IMR-90 (cell line): ENCODE results near the gene BCS1L. TPM values are rescaled to one million over a fixed set of nuclear protein-coding genes. Genes with fewer than 3 reads are reported as not detected.

Experiments
- ATAC-seq: fragments of 200-7000 bp; cut with Tn5 transposase; 2 replicates; pipeline ENCODE4 v1.9.1; 2020; ENCODE audit warnings: low read depth, mild to moderate bottlenecking, moderate library complexity
- BruUV-seq: library from RNA; stranded (reverse); fragments of 400-500 nt; replicated peaks from 2 replicates; lab custom pipeline; 2021; lab: Mats Ljungman, UMichigan
- CTCF ChIA-PET: fragments of 300-600 bp; formaldehyde crosslinking; extraction: SDS; loops from one replicate; lab custom pipeline; 2021; ENCODE audit warnings: antibody characterized with exemption; lab: Yijun Ruan, JAX
- POLR2A ChIA-PET: fragments of 300-600 bp; sonication (Branson Sonifier 250); formaldehyde crosslinking; loops from one replicate; lab custom pipeline; 2022; ENCODE audit warnings: antibody characterized with exemption; ENCODE audit not compliant: unreplicated experiment; lab: Charles Lee
- DNase-seq: peaks from one replicate; pipeline ENCODE4 v3.0.0; 2013
- H2AFZ ChIP-seq: replicated peaks from 2 replicates; pipeline ENCODE3; 2013; ENCODE audit warnings: low read length, mild to moderate bottlenecking; ENCODE audit not compliant: poor library complexity
- H2AK5ac ChIP-seq: 2 replicates; pipeline ENCODE4 v1.6.1; 2013; ENCODE audit warnings: low read depth, low read length, inconsistent platforms
- H2AK9ac ChIP-seq: replicated peaks from 2 replicates; pipeline ENCODE3; 2013; ENCODE audit warnings: mild to moderate bottlenecking, low read depth, low read length, moderate library complexity; ENCODE audit not compliant: poor library complexity
- H2BK120ac ChIP-seq: 2 replicates; pipeline ENCODE4 v1.6.1; 2013; ENCODE audit warnings: low read depth, low read length, inconsistent platforms
- H2BK15ac ChIP-seq: 3 replicates; pipeline ENCODE4 v1.6.1; 2013; ENCODE audit warnings: low read depth, low read length, inconsistent platforms
- H2BK20ac ChIP-seq: 2 replicates; pipeline ENCODE4 v1.6.1; 2013; ENCODE audit warnings: low read depth, mild to moderate bottlenecking, inconsistent platforms, low read length, moderate library complexity
- H2BK5ac ChIP-seq: 2 replicates; pipeline ENCODE4 v1.6.1; 2013; ENCODE audit warnings: mild to moderate bottlenecking, low read depth, low read length, inconsistent platforms; ENCODE audit not compliant: poor library complexity, severe bottlenecking
- H3K14ac ChIP-seq: replicated peaks from 2 replicates; pipeline ENCODE4 v1.6.1; 2013; ENCODE audit warnings: low read depth, low read length, inconsistent platforms
- H3K18ac ChIP-seq: 2 replicates; pipeline ENCODE4 v1.6.1; 2013; ENCODE audit warnings: low read depth, low read length, control low read depth
- H3K23ac ChIP-seq: 2 replicates; pipeline ENCODE4 v1.6.1; 2013; ENCODE audit warnings: low read depth, low read length, inconsistent platforms
- H3K27ac ChIP-seq: 2 replicates; pipeline ENCODE4 v1.5.1; 2013; ENCODE audit warnings: mild to moderate bottlenecking, control low read depth, low read length; ENCODE audit not compliant: insufficient read depth
- H3K27me3 ChIP-seq: 2 replicates; pipeline ENCODE4 v1.6.1; 2013; ENCODE audit warnings: low read length; ENCODE audit not compliant: control insufficient read depth, insufficient read depth
- H3K36me3 ChIP-seq: 2 replicates; pipeline ENCODE4 v1.6.1; 2013; ENCODE audit warnings: low read length, mixed read lengths; ENCODE audit not compliant: control insufficient read depth, insufficient read depth
- H3K4ac ChIP-seq: 2 replicates; pipeline ENCODE4 v1.6.1; 2013; ENCODE audit warnings: low read depth, low read length, inconsistent platforms
- H3K4me1 ChIP-seq: 2 replicates; pipeline ENCODE4 v1.6.1; 2013; ENCODE audit warnings: low read length, mixed read lengths; ENCODE audit not compliant: control insufficient read depth, insufficient read depth
- H3K4me2 ChIP-seq: 2 replicates; pipeline ENCODE4 v1.6.1; 2013; ENCODE audit warnings: low read depth, mild to moderate bottlenecking, control low read depth, low read length, moderate library complexity
- H3K4me3 ChIP-seq: 2 replicates; pipeline ENCODE4 v1.5.1; 2013; ENCODE audit warnings: low read depth, mild to moderate bottlenecking, control low read depth, low read length, moderate library complexity; ENCODE audit not compliant: insufficient read depth
- H3K56ac ChIP-seq: 2 replicates; pipeline ENCODE4 v1.6.1; 2013; ENCODE audit warnings: low read length, inconsistent platforms; ENCODE audit not compliant: insufficient read depth; ENCODE audit errors: extremely low read depth
- H3K79me1 ChIP-seq, 2 experiments: 2 replicates each; pipeline ENCODE4 v1.6.1; 2013; ENCODE audit warnings: low read length in 2 of 2, inconsistent platforms in 1 of 2, low read depth in 1 of 2
- H3K9ac ChIP-seq: 2 replicates; pipeline ENCODE4 v1.6.1; 2013; ENCODE audit warnings: low read depth, low read length, control low read depth
- H3K9me1 ChIP-seq: 2 replicates; pipeline ENCODE4 v1.6.1; 2013; ENCODE audit warnings: low read length, inconsistent platforms; ENCODE audit not compliant: insufficient read depth
- H3K9me3 ChIP-seq: 2 replicates; pipeline ENCODE4 v1.6.1; 2013; ENCODE audit warnings: low read length; ENCODE audit not compliant: control insufficient read depth, insufficient read depth
- H4K20me1 ChIP-seq: 2 replicates; pipeline ENCODE4 v1.6.1; 2013; ENCODE audit warnings: low read length, inconsistent platforms; ENCODE audit not compliant: insufficient read depth
- H4K5ac ChIP-seq: 2 replicates; pipeline ENCODE4 v1.6.1; 2013; ENCODE audit warnings: mild to moderate bottlenecking, low read depth, low read length, control low read depth
- H4K8ac ChIP-seq, 2 experiments: 2 replicates each; pipeline ENCODE4 v1.6.1; 2013; ENCODE audit warnings: low read depth in 2 of 2, low read length in 2 of 2, control low read depth in 1 of 2, inconsistent platforms in 1 of 2
- H4K91ac ChIP-seq: 2 replicates; pipeline ENCODE4 v1.6.1; 2013; ENCODE audit warnings: low read depth, low read length, inconsistent platforms; ENCODE audit not compliant: insufficient read depth
- BHLHE40 ChIP-seq: fragments of 150-350 bp; IDR thresholded peaks from 2 replicates; pipeline ENCODE4 v1.6.1; 2016; ENCODE audit warnings: mild to moderate bottlenecking, low read depth, low read length
- CEBPB ChIP-seq: IDR thresholded peaks from 2 replicates; pipeline ENCODE4 v1.6.1; 2012; ENCODE audit warnings: low read depth, low read length, improper control_type of control experiment
- CHD1 ChIP-seq: IDR thresholded peaks from 2 replicates; pipeline ENCODE4 v1.6.1; 2012; ENCODE audit warnings: low read depth, low read length, improper control_type of control experiment
- ELK1 ChIP-seq: fragments of 150-350 bp; IDR thresholded peaks from 2 replicates; pipeline ENCODE4 v1.6.1; 2016; ENCODE audit warnings: low read depth, mild to moderate bottlenecking, low read length, moderate library complexity, borderline replicate concordance
- FOS ChIP-seq: fragments of 150-350 bp; IDR thresholded peaks from 2 replicates; pipeline ENCODE4 v1.6.1; 2016; ENCODE audit warnings: low read depth, low read length
- MAFK ChIP-seq: IDR thresholded peaks from 2 replicates; pipeline ENCODE4 v1.6.1; 2012; ENCODE audit warnings: low read depth, low read length, improper control_type of control experiment
- MXI1 ChIP-seq: IDR thresholded peaks from 2 replicates; pipeline ENCODE4 v1.6.1; 2012; ENCODE audit warnings: low read depth, mild to moderate bottlenecking, low read length, moderate library complexity, borderline replicate concordance
- NFE2L2 ChIP-seq: fragments of 150-350 bp; IDR thresholded peaks from 2 replicates; pipeline ENCODE4 v1.6.1; 2016; ENCODE audit warnings: low read depth, mild to moderate bottlenecking, low read length
- RFX5 ChIP-seq: IDR thresholded peaks from 2 replicates; pipeline ENCODE4 v1.8.0; 2012; ENCODE audit warnings: low read depth, mild to moderate bottlenecking, low read length, moderate library complexity
- SMC3 ChIP-seq: fragments of 150-350 bp; IDR thresholded peaks from 2 replicates; pipeline ENCODE4 v1.6.1; 2016; ENCODE audit warnings: low read depth, mild to moderate bottlenecking, antibody characterized with exemption, low read length, moderate library complexity
- USF2 ChIP-seq: fragments of 150-350 bp; IDR thresholded peaks from 2 replicates; pipeline ENCODE4 v1.6.1; 2017; ENCODE audit warnings: mild to moderate bottlenecking, antibody characterized with exemption, low read length, low read depth
- WGBS, 2 experiments: methylation state at CpG; one replicate each; pipeline versions ENCODE4 v1.1.5 to v1.1.7; 2013; ENCODE audit warnings: missing lambda C conversion rate in 2 of 2; ENCODE audit not compliant: insufficient read length in 1 of 2; ENCODE audit errors: extremely low coverage in 2 of 2; 5-methylcytosine and 5-hydroxymethylcytosine counted together
- dilution Hi-C: fragments of 300-500 bp; cut with HindIII; formaldehyde crosslinking; loops from one replicate; pipeline ENCODE4 v1.14.3; 2018; ENCODE audit warnings: low sequenced_read_pairs; ENCODE audit not compliant: unreplicated experiment
- in situ Hi-C: fragments of 300-500 bp; cut with MboI; formaldehyde crosslinking; loops from 3 replicates; pipeline ENCODE4 v1.14.3; 2019; ENCODE audit warnings: low sequenced_read_pairs, inconsistent platforms, mixed read lengths
- intact Hi-C: fragments of 100-400 bp; cut with micrococcal nuclease; formaldehyde crosslinking; loops from 2 replicates; pipeline ENCODE4 v1.10.0; 2022
- polyA plus RNA-seq, 3 experiments: library from polyadenylated mRNA; depleted of rRNA; stranded (reverse); fragments of >200 nt; gene quantifications; 2 replicates each; pipeline ENCODE4 v1.2.3, GENCODE V29; 2012; ENCODE audit warnings: low replicate concordance in 1 of 3
- total RNA-seq: library from RNA; depleted of rRNA; stranded (reverse); fragments of >200 nt; gene quantifications from 2 replicates; pipeline ENCODE4 v1.2.3, GENCODE V29; 2012

The BCS1L gene
- total and polyA plus RNA-seq, 2 of the 4 experiments (the other 2 are of a cell fraction) = 39.1 to 56.7 TPM

- Histone ChIP-seq H3K56ac (no peak overlapping the region), H2BK20ac (no peak overlapping the region), H3K4ac (no peak overlapping the region), H3K9ac (no peak overlapping the region), H2AK5ac (no peak overlapping the region), H4K20me1 (no peaks in the 10 kb centered on the region), H3K4me2 (no peak overlapping the region), H4K8ac (no peak overlapping the region), H2AFZ (no peak overlapping the region), H3K79me1 (peaks cover 30 to 35% of the 10 kb centered on the region in 2 experiments), H2BK15ac (no peak overlapping the region), H3K9me1 (peaks cover 8% of the 10 kb centered on the region; the same call in 1 of the 2 replicates), H2BK5ac (no peak overlapping the region), H4K5ac (no peak overlapping the region), H2BK120ac (no peak overlapping the region), H3K4me3 (no peak overlapping the region), H3K36me3 (peaks cover 53% of the 10 kb centered on the region), H3K9me3 (no peaks in the 10 kb centered on the region), H3K18ac (no peak overlapping the region), H3K27me3 (no peaks in the 10 kb centered on the region), H3K23ac (no peak overlapping the region), H3K14ac (no peak overlapping the region), H4K91ac (no peak overlapping the region), H3K27ac (no peak overlapping the region), H3K4me1 (peaks cover 3% of the 10 kb centered on the region; the same call in 1 of the 2 replicates), H2AK9ac (no peak overlapping the region)
- in situ Hi-C loops = no loop called here
- intact Hi-C loops = no loop called here
- dilution Hi-C loops = no loop called here
- 100% methylated on average over 5 of the region's 10 CpGs; no CpG with 5 or more reads in 1 of the 2 experiments for WGBS, 2 experiments
- TF ChIP-seq BHLHE40 (no peak), ELK1 (no peak), USF2 (no peak), RFX5 (no peak), FOS (no peak), CEBPB (no peak), NFE2L2 (no peak), MAFK (no peak), CHD1 (no peak), MXI1 (no peak), SMC3 (no peak)
- ChIA-PET CTCF (no interaction called here), POLR2A (no interaction called here)
- ATAC-seq = no peak
- no TSS peak for BruUV-seq
- DNase-seq = no peak
These were observed 3.3 kb downstream of the BCS1L start for GRCh38 chr2:218662827-218663226.
